OCI-LY7 (cell line): Measurements from ENCODE around the gene RCOR1. TPM values are rescaled to one million over a fixed set of nuclear protein-coding genes. Genes with fewer than 3 reads are reported as not detected.

Source experiments
- BruUV-seq: library from RNA; stranded (reverse); fragments of 400-500 nt; replicated peaks from 2 replicates; lab custom pipeline; 2021; lab: Mats Ljungman, UMichigan
- CTCF ChIA-PET: fragments of 300-600 bp; sonication (Branson Sonifier 250); formaldehyde crosslinking; loops from one replicate; lab custom pipeline; 2022; ENCODE audit warnings: antibody characterized with exemption; ENCODE audit not compliant: unreplicated experiment; lab: Charles Lee
- POLR2A ChIA-PET: fragments of 300-600 bp; sonication (Branson Sonifier 250); formaldehyde crosslinking; loops from one replicate; lab custom pipeline; 2022; ENCODE audit warnings: antibody characterized with exemption; lab: Charles Lee
- DNase-seq: peaks from one replicate; pipeline ENCODE4 v3.0.0-alpha.2; 2015; ENCODE audit warnings: low spot score
- H2AFZ ChIP-seq: fragments of 200-600 bp; sonication (generic), shearing (Covaris generic); 2 replicates; pipeline ENCODE4 v1.6.1; 2014; ENCODE audit warnings: mild to moderate bottlenecking, antibody characterized with exemption, low read length, moderate library complexity
- H3K27ac ChIP-seq: fragments of 200-600 bp; sonication (generic); 2 replicates; pipeline ENCODE4 v1.5.1; 2014; ENCODE audit warnings: mixed run types, low read depth, mild to moderate bottlenecking, moderate library complexity, low read length, inconsistent platforms; ENCODE audit not compliant: poor library complexity, severe bottlenecking
- H3K36me3 ChIP-seq: fragments of 200-600 bp; sonication (generic); 2 replicates; pipeline ENCODE4 v1.6.1; 2014; ENCODE audit warnings: mild to moderate bottlenecking, antibody characterized with exemption, low read length, moderate library complexity, mixed read lengths; ENCODE audit not compliant: insufficient read depth
- H3K4me1 ChIP-seq: fragments of 200-600 bp; sonication (generic); 2 replicates; pipeline ENCODE4 v1.5.1; 2014; ENCODE audit warnings: mild to moderate bottlenecking, low read length; ENCODE audit not compliant: insufficient read depth, poor library complexity, severe bottlenecking
- H3K4me2 ChIP-seq: fragments of 200-600 bp; sonication (generic); 2 replicates; pipeline ENCODE4 v1.6.1; 2014; ENCODE audit warnings: mild to moderate bottlenecking, low read length
- H3K4me3 ChIP-seq: fragments of 200-600 bp; sonication (generic); 2 replicates; pipeline ENCODE4 v1.5.1; 2014; ENCODE audit warnings: mild to moderate bottlenecking, low read depth, low read length; ENCODE audit not compliant: poor library complexity, severe bottlenecking
- H3K79me2 ChIP-seq: fragments of 200-600 bp; sonication (generic); 2 replicates; pipeline ENCODE4 v1.6.1; 2016; ENCODE audit warnings: low read depth, mild to moderate bottlenecking, low read length, moderate library complexity, mixed read lengths; ENCODE audit not compliant: insufficient read depth
- H3K9me2 ChIP-seq: fragments of 200-600 bp; sonication (generic); 2 replicates; pipeline ENCODE4 v1.6.1; 2016; ENCODE audit warnings: mild to moderate bottlenecking, low read length, mixed read lengths; ENCODE audit not compliant: insufficient read depth
- H3K9me3 ChIP-seq: fragments of 200-600 bp; sonication (generic); 2 replicates; pipeline ENCODE4 v1.6.1; 2014; ENCODE audit warnings: mild to moderate bottlenecking, mixed run types, low read length, mixed read lengths
- H4K20me1 ChIP-seq: fragments of 200-600 bp; sonication (generic); 2 replicates; pipeline ENCODE4 v1.6.1; 2014; ENCODE audit warnings: mild to moderate bottlenecking, antibody characterized with exemption, low read length, moderate library complexity, mixed read lengths; ENCODE audit not compliant: insufficient read depth
- EZH2phosphoT487 ChIP-seq: fragments of 200-600 bp; sonication (generic); IDR thresholded peaks from 2 replicates; pipeline ENCODE4 v1.6.1; 2018; ENCODE audit warnings: low read depth, borderline replicate concordance, mild to moderate bottlenecking, mixed run types, antibody characterized with exemption, low read length, moderate library complexity, mixed read lengths
- intact Hi-C: fragments of 100-400 bp; cut with micrococcal nuclease; formaldehyde crosslinking; loops from one replicate; pipeline ENCODE4 v1.10.0; 2022; ENCODE audit not compliant: unreplicated experiment
- total RNA-seq, 2 experiments: library from RNA; depleted of rRNA in 1 of 2; stranded (reverse); fragments of >200 nt in 1 of 2; shearing (Covaris generic) in 1 of 2; gene quantifications; 2 replicates each; pipeline ENCODE4 v1.2.3, GENCODE V29; 2014 to 2022
- TF ChIP-seq, protein P1 (sequence below): fragments of 200-600 bp; sonication (generic); conservative IDR thresholded peaks from 2 replicates; pipeline ENCODE4 v1.5.1; 2014; ENCODE audit warnings: mild to moderate bottlenecking, antibody characterized with exemption, low read length, moderate library complexity, mixed read lengths

Gene RCOR1
- total RNA-seq, 2 experiments from 2014 or later = 12.1 to 30.2 TPM

DNA sequence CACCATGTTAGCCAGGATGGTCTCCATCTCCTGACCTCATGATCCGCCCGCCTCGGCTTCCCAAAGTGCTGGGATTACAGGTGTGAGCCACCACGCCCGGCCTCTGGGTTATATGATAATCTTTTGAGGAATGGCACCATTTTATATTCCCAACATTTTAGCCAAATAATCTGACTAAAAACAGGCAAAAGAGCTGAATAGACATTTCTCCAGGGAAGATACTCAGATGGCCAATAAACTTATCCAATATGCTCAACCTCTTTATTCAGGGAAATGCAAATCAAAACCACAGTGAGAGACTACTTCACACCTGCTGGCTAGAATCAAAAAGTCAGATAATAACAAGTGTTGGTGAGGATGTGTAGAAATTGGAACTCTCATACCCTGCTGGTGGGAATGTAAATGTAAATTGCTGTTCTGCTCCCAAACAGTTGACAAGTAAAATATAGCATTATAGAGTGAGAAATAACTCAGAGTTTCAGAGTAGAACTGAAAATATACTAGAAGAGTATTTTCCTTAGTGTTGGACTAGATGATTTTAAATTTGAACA is 80.0 kb downstream of the RCOR1 start:
- no peak overlapping the region for H3K4me2 ChIP-seq
- no peaks in the 10 kb centered on the region for H3K9me2 ChIP-seq
- BruUV-seq = no TSS peak
- intact Hi-C loops = no loop called here
- no peak for TF ChIP-seq EZH2phosphoT487
- DNase-seq = no peak
- ChIA-PET CTCF (no interaction called here), POLR2A (interaction anchor here (0.7 kb wide), 1 partner anchor 69 kb away, joined by 4 read pairs; no protein-coding TSS in a partner anchor)
- no peak overlapping the region for H3K4me3 ChIP-seq
- H3K27ac ChIP-seq = no peak overlapping the region
- no peak overlapping the region for H2AFZ ChIP-seq
- H3K79me2 ChIP-seq = peaks cover 3% of the 10 kb centered on the region; the same call in 1 of the 2 replicates
- peaks cover 22% of the 10 kb centered on the region; the same call in 1 of the 2 replicates for H3K36me3 ChIP-seq
- no peaks in the 10 kb centered on the region for H4K20me1 ChIP-seq
- peaks cover 5% of the 10 kb centered on the region for H3K4me1 ChIP-seq
- H3K9me3 ChIP-seq = peaks cover 14% of the 10 kb centered on the region; the same call in 1 of the 2 replicates

DNA sequence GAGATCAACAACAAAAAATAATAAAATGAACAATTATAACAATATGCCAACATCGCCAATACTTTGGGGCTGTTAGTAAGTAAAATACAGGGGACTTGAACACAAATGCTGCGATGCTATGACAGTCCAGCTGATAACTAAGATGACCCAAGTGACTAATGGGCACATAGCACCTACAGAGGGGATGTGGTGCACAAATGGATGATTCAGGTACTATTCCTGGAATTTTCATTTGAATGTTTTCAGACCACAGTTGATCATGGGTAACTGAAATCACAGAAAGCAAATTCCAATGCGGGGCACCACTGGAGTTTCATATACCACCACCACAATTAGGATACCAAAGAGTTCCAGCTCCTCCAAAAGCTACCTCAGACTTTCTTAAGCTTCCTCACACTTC is 82.9 kb downstream of the RCOR1 start:
- Histone ChIP-seq H3K36me3 (peaks cover 22% of the 10 kb centered on the region; the same call in 1 of the 2 replicates), H3K27ac (no peak overlapping the region), H3K9me3 (peaks cover 14% of the 10 kb centered on the region; the same call in 1 of the 2 replicates), H4K20me1 (no peaks in the 10 kb centered on the region), H3K9me2 (no peaks in the 10 kb centered on the region), H3K4me3 (no peak overlapping the region), H3K4me1 (no peaks in the 10 kb centered on the region), H3K4me2 (no peak overlapping the region), H2AFZ (no peak overlapping the region), H3K79me2 (peaks cover 8% of the 10 kb centered on the region; the same call in 1 of the 2 replicates)
- no peak for DNase-seq
- CTCF ChIA-PET = no interaction called here
- no TSS peak for BruUV-seq
- POLR2A ChIA-PET = no interaction called here
- intact Hi-C loops = no loop called here
- TF ChIP-seq, protein P1, sequence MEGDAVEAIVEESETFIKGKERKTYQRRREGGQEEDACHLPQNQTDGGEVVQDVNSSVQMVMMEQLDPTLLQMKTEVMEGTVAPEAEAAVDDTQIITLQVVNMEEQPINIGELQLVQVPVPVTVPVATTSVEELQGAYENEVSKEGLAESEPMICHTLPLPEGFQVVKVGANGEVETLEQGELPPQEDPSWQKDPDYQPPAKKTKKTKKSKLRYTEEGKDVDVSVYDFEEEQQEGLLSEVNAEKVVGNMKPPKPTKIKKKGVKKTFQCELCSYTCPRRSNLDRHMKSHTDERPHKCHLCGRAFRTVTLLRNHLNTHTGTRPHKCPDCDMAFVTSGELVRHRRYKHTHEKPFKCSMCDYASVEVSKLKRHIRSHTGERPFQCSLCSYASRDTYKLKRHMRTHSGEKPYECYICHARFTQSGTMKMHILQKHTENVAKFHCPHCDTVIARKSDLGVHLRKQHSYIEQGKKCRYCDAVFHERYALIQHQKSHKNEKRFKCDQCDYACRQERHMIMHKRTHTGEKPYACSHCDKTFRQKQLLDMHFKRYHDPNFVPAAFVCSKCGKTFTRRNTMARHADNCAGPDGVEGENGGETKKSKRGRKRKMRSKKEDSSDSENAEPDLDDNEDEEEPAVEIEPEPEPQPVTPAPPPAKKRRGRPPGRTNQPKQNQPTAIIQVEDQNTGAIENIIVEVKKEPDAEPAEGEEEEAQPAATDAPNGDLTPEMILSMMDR = no peak
- no peak for TF ChIP-seq EZH2phosphoT487

DNA sequence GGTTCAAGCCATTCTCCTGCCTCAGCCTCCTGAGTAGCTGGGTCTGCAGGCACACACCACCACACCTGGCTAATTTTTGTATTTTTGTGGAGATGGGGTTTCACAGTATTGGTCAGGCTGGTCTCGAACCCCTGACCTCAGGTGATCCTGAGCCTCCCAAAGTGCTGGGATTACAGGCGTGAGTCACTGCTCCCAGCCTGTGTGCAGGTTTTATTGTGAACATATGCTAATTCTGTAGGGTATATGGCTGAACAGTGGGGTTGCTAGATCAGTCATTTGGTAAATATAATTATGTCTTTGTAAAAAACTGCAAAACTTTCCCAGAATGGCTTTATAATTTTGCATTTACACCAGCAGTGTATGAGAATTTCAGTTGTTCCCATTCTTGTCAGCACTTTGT is 85.9 kb downstream of the RCOR1 start:
- BruUV-seq = no TSS peak
- H3K4me1 ChIP-seq = no peaks in the 10 kb centered on the region

More for the DNA sequence above, 85.9 kb downstream of the RCOR1 start:
- Histone ChIP-seq H3K4me2 (no peak overlapping the region), H3K27ac (no peak overlapping the region), H3K36me3 (0 out of 2 replicates have a peak, but pooled peaks cover 6% of the 10 kb centered on the region), H3K79me2 (peaks cover 8% of the 10 kb centered on the region; the same call in 1 of the 2 replicates), H3K9me2 (no peaks in the 10 kb centered on the region), H4K20me1 (no peaks in the 10 kb centered on the region), H2AFZ (no peak overlapping the region), H3K4me3 (no peak overlapping the region), H3K9me3 (peaks cover 3% of the 10 kb centered on the region; the same call in 1 of the 2 replicates)
- ChIA-PET CTCF (no interaction called here), POLR2A (no interaction called here)
- no peak for DNase-seq
- intact Hi-C loops = no loop called here
- no peak for TF ChIP-seq EZH2phosphoT487
- TF ChIP-seq, protein P1 = no peak
